HG03025 (cell line): ENCODE results near the gene MED9.
A peak's percentile ranks its signal among the peaks of the same experiment; 100 is the strongest.
"Not testable (repeated sequence)": the region's sequence is repeated elsewhere in the genome, so short reads cannot be mapped to it uniquely, and the experiment has no call there.

ENCODE experiments used
- ATAC-seq: cut with Tn5 transposase; IDR thresholded peaks from one replicate; pipeline ENCODE4 v1.9.1; 2021; ENCODE audit warnings: mild to moderate bottlenecking, moderate library complexity; ENCODE audit not compliant: unreplicated experiment, low FRiP score

MED9 gene, protein sequence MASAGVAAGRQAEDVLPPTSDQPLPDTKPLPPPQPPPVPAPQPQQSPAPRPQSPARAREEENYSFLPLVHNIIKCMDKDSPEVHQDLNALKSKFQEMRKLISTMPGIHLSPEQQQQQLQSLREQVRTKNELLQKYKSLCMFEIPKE

DNA sequence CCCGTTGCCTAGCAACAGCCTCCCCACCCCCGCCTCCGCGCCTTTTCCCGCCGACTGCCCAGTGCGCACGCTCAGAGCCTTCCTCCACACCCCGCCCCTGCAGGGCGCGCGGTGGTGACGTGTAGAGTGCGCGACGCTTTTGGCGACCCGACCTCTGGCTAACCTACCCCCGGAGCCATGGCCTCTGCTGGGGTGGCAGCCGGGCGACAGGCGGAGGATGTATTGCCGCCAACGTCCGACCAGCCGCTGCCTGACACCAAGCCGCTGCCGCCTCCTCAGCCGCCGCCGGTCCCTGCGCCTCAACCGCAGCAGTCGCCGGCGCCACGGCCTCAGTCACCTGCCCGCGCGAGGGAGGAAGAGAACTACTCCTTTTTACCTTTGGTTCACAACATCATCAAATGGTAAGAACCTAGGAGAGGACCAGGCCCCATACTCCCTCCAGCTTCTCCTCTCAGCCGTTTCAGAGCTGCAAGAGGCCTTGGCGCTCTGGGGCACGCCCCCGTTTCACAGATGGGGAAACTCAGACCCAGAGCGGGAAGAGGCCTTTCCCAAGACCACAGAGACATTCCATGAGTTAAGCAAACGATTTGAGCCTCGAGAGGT is at the start of gene MED9:
Gene MED9 (plus strand): TSS at position 136 of the 603 bp plus-strand sequence. CDS start 42 bp downstream, at position 178.
- ATAC-seq: peak; percentile 73

DNA sequence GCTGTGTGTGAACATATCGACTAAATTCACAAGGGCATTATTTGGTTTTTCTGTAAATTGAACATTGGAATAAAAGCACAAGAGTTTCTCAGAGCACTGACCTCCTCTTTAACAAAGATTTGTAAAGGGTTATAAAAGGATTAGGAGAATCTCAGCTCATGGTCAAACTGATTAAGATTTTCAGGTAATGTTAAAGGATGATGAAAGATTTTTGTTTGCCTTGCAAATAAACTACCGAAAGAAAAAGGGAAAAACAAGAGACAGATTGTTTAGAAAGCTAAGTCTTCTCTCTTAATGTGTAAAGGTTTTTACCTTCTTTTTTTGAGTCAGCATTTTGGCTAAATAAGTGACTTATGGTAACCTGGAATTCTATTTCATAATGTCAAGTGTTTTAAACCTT is 47.6 kb upstream of the MED9 start:
- ATAC-seq: no peak

DNA sequence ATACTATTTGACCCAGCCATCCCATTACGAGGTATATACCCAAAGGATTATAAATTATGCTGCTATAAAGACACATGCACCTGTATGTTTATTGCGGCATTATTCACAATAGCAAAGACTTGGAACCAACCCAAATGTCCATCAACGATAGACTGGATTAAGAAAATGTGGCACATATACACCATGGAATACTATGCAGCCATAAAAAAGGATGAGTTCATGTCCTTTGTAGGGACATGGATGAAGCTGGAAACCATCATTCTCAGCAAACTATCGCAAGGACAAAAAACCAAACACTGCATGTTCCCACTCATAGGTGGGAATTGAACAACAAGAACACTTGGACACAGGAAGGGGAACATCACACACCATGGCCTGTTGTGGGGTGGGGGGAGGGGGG is 45.9 kb upstream of the MED9 start:
- not testable (repeated sequence) for ATAC-seq

DNA sequence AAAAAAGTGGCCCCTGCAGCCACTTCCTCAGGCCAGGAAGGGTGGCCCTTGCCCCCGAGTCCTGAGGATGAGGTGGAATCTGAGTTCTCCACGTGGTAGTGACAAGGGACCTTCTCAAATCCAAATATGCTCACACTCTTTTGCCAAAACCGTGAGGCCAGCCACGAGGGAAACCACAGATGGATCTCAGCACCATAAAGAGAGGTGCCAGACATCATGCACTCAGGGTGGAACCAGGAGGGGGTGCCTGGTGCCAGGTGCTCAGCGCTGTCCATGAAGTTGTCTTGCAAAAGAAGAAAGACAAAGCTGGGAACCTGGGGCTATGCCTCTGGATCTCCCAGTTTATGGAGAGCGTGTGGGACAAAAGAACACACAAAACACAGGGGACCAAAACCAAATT is 45.2 kb upstream of the MED9 start:
- ATAC-seq: no peak

DNA sequence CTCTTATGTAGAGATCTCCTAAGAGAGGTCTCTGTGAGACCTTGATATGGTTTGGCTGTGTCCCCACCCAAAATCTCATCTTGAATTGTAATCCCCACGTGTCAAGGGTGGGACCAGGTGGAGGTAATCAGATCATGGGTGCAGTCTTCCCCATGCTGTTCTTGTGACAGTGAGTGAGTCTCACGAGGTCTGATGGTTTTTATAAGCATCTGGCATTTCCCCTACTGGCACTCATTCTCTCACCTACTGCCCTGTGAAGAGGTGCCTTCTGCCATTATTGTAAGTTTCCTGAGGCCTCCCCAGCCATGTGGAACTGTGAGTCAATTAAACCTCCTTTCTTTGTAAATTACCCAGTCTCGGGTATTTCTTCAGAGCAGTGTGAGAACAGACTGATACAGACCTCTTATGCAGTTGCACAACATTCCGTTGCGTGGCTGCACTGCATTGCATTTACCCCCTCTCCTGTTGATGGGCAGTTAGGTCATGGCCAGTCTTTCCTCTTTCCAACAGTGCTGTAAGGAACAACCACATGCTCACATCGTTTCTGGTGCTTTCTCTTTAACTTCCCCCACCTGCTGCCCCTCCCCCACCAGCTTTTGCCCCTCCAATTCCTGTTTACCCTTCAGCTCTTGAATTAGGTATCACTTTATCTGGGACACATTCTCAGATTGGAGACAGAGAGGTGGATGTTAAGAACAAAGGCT is 43.6 kb upstream of the MED9 start:
- ATAC-seq: no peak

DNA sequence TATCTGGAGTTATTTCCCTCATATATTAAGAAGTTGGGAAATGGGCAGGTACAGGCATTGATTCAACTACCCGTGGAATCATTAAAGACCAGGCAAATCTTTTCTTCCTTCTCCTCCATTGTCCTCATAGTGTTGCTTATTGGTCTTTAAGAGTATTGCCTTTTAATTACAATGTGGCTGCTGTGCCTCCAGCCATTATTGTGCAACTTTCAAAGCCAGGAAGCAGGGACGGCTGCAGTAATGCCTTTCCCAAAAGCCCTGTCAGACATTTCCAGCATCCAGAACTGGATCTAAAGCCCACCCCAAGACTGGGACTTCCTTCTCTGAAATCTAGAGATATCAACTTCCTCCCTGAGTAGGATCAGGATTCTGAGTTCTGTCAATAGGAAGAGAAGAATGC is 42.3 kb upstream of the MED9 start:
- no peak for ATAC-seq

DNA sequence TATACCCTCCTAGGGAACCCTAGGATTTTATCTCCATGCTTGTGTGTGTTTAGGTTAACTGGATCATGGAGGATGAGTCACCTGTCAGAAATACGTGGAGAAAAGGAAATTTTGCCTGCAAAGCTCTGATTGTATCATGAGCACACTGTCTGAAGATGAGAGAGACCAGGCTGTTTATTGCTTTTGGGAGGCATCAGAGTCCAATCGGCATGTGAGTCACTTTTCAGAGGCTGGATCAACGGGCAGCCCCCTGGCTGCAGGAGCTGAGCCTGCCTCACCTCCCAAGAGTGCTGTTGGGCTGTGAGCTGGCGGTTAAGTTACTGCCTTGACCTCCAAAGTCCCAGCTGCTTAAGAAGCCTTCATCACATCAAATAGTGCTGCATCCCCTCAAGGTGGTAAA is 41.5 kb upstream of the MED9 start:
- no peak for ATAC-seq

DNA sequence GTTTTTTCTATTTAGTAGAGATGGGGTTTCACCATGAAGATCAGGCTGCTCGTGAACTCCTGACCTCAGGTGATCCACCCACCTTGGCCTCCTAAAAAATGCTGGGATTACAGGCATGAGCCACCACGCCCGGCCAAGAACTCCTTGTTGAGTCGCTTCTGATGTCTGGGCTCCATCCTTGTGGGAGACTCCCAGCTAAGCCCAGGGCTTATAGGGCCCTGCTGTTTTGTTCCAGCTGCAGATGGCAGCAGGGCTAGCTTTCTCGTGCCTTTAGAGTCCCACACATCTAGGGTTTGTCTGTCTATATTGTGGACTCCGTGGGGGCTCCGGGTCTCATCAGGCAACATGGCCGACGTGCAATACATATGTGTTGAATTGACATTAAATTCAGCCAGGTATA is 39.3 kb upstream of the MED9 start:
- no peak for ATAC-seq

DNA sequence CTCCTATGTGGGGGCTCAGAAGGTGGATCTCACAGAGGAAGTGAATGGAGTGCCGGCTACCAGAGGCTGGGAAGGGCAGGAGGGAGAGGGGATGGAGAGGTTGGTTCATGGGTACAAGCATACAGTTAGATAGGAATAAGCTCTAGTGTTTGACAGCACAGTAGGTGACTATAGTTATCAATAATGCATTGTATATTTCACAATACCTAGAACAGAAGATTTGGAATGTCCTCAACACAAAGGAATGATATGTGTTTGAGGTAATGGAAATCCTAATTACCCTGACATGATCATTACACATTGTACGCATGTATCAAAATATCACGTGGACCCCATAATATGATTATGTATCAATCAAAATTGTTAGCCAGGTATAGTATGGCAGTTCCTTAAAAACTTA is 38.9 kb upstream of the MED9 start:
- ATAC-seq: no peak

DNA sequence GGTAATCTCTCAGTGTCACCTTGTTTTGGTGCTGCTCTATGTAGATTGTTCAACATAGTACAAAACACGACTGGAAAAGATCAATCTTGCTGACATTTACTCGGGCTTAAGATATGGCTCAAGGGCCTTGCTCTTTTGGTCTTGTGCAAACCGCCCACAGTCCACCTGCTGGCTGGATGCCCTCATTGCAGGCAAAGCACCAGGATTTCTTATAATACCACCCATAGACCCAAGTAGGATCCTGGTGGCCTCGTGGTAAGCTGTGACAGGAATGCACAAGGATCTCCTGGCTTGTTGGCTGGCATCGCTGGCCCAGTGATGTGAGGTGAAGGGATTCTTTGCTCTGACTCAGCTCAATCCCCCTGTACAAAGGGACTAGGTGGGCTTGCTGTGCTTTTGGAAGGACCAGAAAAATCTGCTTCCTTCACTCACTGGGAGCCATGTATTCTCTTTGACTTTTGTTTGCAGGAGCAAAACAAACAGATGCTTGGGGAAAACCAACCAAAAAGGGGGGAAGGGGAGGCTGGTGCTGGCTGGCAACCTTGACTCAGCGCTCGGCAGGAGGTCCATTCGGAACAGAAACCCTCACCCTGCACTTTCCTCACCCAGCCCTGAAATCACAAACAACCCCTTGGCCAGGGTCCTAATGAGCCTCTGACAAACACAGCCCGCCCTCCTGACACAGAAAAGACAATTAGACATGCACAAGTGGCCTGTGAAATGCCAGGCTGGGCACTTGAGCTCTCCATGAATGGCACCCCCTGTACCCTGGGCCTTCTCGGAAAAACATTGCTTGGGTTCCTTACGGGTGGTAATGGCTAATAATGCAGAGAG is 36.6 kb upstream of the MED9 start:
- no peak for ATAC-seq

DNA sequence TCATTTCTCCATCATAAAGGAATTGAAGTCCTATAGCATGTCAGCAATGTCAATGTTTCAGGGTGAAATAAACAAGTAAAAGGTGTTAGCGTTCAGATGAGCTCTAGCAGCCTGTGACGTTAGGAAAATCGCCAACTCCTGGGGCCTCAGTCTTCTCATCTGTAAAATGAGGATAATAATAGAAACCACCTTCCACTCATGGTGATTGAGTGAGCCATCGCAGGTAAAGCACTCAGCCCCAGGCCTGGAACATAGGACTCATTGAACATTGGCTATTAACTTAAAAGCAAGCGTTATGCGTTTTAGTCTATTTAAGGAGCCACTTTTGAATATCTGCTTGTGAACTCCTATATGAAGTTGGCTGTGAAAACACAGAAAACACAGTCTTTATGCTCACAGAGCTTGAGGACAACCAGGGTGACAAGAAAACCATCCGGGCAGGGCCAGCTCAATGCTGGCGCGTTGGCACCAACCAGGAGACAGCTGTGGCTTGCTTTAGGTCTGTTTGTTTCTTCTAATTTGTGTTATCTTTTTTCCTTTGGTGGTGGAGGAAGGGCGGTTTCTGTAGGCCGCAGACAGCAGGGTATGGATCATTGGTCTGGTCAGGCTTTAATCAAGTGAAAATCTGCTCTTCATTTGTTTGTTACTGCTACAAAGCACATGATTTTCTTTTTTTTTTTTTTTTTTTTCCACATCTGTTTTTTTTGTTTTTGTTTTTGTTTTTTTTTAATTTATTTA is 35.7 kb upstream of the MED9 start:
- no peak for ATAC-seq

DNA sequence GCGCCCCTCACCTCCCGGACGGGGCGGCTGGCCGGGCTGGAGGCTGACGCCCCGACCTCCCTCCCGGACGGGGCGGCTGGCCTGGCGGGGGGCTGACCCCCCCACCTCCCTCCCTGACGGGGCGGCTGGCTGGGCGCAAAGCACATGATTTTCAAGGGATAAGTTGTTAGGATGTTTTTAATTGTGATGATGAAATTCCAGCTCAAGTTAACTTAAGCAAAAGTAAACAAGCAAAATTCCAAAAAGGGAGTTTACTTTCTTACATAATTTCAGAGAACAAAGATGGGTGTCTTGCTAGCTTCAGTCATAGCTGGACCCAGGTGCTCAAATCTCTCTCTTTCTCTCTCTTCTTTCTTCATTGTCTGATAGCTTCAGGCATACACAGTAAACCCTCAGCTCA is 33.6 kb upstream of the MED9 start:
- no peak for ATAC-seq

DNA sequence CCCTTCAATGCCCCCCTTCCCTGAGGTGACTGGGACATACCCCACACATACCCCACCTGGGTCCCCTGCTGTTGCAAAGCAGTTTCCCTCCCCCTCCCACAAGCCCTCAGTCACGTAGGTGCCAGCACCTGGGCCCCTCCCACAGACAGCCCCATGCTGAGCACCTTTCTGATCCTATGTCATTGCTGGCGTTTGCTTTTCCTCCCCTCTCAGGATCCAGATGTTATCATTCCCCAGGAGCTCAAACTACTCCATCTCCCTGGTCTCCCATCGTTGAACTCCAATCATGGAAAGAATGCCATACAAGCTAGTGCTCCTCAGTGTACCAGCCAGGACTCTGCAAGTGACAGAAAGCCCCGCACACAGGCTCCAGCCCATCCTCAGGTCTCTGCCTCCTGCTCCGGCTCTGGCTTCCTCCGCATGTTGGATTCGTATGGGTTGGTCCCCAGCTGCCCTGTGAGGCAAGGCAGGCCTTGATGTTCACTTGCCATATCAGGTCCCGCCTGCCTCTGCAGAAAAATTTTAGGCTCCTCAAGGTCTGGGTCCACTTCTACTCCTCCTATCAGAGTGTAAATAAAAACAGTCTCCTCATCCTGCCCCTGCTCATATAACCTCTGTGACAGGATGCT is 31.4 kb upstream of the MED9 start:
- no peak for ATAC-seq

DNA sequence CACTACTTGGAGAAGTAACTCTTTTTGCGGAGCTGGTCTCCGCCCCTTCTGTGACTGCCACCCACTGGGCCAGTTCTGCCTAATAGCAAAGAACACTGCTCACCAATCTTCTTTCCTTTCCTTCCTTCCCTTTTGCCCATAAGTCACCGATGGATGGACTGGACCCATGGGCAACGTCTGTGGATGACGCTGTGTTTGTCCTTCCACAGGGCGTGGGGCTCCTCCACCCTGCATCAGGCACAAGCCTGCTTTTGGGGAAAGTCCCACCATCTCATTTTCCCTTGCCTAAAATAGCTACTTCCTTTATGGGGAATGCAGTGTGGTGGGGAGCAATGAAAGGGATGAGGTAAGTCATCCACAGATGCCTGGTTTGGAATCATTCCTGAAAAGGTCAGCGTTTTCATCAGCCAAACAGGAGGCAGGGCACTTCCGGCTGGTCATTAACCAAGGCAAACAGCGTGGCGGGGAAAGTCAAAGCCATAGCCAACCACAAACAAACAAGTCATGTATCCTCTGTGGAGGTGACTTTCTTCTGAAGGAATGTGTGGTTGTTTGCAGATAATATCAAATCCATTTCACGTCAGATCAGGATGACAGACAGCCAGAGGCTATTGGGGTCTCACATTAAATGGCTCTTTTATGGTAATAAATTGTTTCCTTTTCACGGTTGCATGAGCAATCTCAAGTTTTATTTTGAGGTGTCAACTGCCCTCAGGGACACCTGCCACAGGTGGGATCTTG is 30.7 kb upstream of the MED9 start:
- no peak for ATAC-seq

DNA sequence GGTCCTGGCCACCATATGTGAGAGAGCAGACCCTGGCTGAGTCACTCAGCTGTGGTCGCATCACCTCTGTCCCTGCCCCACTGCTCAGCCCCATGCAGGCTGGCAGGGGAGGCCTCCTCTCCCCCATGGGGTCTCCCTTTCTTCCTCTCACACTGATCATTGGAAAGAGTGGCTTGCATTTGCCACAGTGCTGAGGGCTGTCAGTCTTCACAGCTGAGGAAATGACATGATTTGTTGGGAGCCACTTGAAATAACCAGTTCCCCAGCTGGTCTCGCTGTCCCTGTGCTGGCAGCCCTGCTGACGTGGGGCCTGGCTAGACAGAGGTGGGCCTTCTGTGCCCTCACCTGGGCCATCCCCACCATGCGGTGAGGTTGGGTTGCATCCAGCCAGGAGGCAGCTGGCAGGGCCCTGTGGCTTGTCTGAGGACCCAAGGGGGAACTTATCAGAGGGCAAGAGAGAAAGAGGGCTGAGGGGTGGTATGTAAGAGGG is 30.1 kb upstream of the MED9 start:
- ATAC-seq: no peak

DNA sequence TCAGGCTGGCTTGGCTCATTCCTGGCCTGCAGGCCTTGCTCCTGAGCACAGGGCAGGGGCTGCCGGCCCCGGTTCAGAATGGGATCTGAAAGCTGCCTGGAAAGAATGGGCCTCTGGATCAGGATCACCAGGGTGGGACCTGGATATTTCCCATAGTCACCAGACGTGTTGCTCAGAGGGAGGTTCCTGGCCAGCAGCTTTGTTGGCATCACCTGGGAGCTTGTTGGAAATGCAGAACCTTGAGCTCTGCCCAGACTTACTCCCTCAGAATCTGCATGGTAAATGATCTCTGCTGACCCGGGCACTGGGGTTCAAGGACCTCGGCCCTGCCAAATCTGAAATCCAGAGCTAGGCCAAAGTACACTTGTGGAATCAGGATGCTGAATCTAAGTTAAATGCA is 29.5 kb upstream of the MED9 start:
- no peak for ATAC-seq

DNA sequence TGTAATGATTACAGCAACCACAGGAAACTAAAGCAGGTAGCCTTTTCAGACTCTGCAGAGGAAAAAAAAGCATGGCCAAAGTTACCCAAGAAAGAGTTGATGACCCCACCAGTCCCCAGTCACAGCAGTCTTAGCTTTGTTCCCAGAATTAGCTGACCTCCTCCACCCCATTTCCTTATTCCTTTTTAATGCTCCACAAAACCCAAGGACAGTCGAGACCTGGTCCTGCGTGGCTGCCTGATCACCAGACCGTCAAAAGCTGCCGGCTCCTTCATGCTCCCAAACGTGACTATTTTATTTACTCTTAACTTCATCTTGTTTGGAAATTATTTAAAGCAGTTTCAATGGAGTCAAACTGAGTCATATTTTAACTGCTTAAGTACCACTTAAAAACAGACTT is 28.7 kb upstream of the MED9 start:
- ATAC-seq: no peak

DNA sequence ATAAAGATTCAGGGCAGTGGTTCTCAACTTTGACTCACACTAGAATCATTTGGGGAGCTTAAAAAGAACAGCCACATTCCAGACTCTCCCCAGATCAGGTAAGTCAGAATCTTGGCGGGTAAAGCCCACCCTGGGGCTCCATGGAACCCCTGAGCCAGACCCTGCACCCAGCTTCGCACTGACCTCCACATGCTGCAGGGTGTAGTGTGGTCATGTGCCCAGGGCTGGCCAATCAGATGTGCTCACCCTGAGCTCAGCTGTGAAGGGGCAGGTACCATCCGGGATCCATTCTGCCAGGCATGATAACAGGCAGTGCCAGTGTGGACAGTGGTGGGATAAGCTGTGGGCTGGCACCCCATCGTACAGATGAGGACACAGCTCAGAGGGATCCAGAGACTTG is 28.1 kb upstream of the MED9 start:
- no peak for ATAC-seq

DNA sequence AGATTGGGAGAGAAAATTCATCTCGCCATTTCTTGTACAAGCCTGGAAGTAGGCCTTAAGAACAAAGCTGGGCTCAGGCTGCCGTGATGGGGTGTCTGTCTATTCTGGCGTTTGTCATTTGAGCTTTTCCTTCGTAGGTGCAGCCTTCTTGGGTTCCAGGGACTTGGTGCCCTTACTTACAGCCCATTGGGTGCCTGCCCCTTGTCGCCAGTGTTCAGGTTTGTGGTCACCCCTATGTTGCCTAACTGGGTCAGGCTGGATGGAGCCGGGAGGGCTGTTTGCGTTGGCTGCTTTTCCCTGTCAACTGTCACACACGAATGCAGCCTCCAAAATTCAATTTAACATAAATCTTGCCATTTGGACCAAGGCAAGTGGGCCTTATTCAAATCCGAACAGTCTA is 23.7 kb upstream of the MED9 start:
- ATAC-seq: no peak
